ENCODE measurements around the gene ERBB3.

ERBB3 gene

GRCh38 chr12:56080556-56081138, 682 bp downstream of the ERBB3 start:
- no peak for DNase-seq

DNA sequence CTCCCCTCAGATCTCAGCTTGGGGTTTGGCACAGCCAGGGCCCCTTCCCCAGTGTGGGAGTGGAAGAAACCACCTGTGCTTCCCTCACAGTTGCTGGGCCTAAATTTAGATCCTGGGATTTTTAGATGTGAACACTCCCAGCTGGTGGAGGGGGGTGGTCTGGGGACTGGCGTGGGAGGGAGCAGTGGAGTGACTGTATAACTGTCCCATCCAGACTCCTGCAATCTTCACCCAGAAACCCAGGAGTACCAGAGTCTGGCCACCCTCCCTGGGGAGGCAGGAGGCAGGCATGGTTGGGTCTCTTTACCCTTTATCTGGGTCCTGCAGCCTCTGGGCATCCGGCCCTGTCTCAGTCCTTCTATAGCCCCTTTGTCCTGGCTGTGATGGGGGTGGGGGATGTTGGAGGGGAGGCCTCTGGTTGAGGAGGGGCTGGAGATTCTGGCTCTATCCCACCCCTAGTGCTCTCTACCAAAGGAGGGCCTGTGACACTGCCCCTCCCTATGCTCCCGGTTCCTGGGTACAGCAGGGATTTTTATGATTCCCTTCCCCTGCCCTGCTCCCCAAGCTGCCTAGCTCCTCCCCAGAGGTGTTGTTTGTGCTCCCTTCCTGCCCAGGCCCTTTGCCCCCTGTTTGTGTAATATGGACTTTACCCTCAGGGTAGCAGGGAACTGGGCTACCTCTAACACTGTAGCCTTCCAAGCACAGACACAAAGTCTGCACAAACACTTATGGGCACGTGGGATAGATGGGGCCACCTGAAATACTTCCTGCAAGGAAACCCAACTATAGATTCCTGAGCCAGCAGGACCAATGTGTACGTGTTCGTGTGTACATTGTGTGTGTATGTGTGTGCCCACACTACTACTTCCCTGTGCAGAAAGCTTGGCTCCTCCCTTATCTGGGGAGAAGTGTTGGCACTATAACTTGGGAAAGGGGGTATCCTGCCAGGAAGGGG, 1.7 kb downstream of the ERBB3 start:
- DNase-seq: no peak

GRCh38 chr12:56082382-56082781, 2.4 kb downstream of the ERBB3 start:
- DNase-seq: no peak

DNA sequence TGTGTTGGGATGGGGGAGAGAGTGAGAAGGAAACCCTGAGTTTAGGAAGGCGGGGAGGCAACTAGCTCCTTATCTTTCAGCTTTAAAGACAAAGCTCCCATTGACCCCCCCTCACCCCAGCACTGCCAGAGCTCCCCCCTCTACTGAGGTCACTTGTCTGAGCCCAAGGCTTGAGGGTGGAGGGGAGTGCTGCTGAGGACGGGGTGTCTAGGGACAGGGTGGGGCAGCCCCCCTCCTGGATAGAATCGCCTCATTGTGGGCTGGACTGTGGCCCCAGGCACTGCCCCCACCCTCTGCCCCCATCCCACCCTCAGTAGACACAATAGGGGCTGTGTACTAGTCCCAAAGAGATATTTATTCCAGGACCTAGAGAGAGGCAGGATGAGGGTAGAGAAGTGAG, 3.0 kb downstream of the ERBB3 start:
- no peak for DNase-seq

- peak; percentile 43 for DNase-seq
Measured at GRCh38 chr12:56084958-56085543, 5.1 kb downstream of the ERBB3 start.

GRCh38 chr12:56086096-56086495, 6.1 kb downstream of the ERBB3 start:
- DNase-seq: no peak

GRCh38 chr12:56086608-56087007, 6.6 kb downstream of the ERBB3 start:
- no peak for DNase-seq

DNA sequence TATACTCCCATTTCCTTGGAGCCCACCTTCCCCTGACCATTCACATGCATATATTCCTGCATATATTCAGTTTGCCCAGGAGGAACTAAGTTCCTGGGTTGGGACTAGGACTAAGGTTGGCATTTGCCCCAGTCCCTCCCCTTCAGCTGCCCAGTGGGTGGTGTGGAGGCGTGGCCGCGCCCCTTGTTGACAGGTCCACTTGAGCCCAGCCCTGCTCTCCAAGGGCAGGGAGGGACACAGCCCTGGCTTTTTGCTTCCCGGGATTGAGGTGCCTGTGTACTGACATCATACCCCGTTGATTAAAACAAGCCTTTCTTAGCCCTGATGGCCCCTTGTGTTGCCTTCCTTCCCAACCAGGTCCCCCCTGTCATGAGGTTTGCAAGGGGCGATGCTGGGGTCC, 7.3 kb downstream of the ERBB3 start:
- no peak for DNase-seq

- DNase-seq: no peak
Measured at GRCh38 chr12:56097738-56098137, 17.8 kb downstream of the ERBB3 start.

- DNase-seq: no peak
Measured at GRCh38 chr12:56098592-56098991, 18.6 kb downstream of the ERBB3 start.

DNA sequence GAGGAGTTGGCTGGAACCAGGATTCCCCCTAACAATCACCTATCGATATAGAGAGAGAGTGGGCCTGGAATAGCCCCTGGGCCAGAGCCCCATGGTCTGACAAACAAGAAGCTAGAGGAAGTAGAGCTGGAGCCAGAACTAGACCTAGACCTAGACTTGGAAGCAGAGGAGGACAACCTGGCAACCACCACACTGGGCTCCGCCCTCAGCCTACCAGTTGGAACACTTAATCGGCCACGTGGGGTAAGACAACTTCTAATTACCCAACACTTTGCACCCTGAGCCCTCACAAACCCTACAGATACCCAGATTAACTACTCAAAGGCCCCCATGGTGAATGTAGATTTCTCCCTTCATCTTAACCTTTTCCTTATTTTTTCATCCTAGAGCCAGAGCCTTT, 19.8 kb downstream of the ERBB3 start:
- no peak for DNase-seq

DNA sequence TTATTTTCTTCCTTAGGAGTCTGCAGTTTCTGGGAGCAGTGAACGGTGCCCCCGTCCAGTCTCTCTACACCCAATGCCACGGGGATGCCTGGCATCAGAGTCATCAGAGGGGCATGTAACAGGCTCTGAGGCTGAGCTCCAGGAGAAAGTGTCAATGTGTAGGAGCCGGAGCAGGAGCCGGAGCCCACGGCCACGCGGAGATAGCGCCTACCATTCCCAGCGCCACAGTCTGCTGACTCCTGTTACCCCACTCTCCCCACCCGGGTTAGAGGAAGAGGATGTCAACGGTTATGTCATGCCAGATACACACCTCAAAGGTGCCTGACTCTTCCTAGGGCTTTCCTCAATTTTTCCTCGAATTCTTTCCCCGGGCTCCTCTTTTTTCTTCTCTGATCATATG, 21.1 kb downstream of the ERBB3 start:
- no peak for DNase-seq

DNA sequence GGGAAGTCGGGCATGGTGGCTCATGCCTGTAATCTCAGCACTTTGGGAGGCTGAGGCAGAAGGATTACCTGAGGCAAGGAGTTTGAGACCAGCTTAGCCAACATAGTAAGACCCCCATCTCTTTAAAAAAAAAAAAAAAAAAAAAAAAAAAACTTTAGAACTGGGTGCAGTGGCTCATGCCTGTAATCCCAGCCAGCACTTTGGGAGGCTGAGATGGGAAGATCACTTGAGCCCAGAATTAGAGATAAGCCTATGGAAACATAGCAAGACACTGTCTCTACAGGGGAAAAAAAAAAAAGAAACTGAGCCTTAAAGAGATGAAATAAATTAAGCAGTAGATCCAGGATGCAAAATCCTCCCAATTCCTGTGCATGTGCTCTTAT, 22.7 kb downstream of the ERBB3 start:
- DNase-seq: no peak

DNA sequence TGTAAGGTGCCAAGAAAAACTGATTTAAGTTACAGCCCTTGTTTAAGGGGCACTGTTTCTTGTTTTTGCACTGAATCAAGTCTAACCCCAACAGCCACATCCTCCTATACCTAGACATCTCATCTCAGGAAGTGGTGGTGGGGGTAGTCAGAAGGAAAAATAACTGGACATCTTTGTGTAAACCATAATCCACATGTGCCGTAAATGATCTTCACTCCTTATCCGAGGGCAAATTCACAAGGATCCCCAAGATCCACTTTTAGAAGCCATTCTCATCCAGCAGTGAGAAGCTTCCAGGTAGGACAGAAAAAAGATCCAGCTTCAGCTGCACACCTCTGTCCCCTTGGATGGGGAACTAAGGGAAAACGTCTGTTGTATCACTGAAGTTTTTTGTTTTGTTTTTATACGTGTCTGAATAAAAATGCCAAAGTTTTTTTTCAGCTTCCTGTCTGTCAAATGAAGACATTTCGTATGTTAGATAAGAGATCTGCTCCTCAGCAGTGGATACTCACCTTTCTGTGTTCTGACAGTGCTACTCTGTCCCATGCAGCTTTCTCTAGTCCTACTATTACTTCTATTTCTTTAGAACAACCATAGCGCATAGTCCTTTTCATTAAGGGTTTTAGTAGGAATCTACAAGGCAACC, 23.2 kb downstream of the ERBB3 start:
- no peak for DNase-seq

- DNase-seq: no peak
Measured at GRCh38 chr12:56103823-56104108, 23.8 kb downstream of the ERBB3 start.

GRCh38 chr12:56104109-56104814, 24.3 kb downstream of the ERBB3 start, which contains the start of gene PA2G4:
Gene PA2G4, plus strand, starts transcription at chr12:56104559. Its CDS starts 179 bp downstream, at chr12:56104738.
- DNase-seq: peak; percentile 98

- peak; percentile 62 for DNase-seq
Measured at GRCh38 chr12:56104815-56105608, 25.0 kb downstream of the ERBB3 start.

DNA sequence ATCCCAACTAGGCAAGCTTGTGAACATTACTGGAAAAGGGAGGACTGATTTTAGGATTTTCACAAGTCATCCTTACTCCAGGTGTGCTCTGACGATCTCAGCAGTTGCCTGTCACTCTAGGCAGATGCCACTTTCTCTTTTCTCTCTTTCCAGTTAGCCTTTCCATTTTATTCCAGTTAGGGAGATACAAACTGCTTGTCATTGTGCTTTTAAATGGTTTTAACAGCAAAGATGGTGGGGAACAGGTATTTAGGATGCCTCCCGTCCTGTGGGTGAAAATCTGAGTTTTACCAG, 25.6 kb downstream of the ERBB3 start:
- no peak for DNase-seq

- DNase-seq: no peak
Measured at GRCh38 chr12:56107242-56107641, 27.3 kb downstream of the ERBB3 start.

DNA sequence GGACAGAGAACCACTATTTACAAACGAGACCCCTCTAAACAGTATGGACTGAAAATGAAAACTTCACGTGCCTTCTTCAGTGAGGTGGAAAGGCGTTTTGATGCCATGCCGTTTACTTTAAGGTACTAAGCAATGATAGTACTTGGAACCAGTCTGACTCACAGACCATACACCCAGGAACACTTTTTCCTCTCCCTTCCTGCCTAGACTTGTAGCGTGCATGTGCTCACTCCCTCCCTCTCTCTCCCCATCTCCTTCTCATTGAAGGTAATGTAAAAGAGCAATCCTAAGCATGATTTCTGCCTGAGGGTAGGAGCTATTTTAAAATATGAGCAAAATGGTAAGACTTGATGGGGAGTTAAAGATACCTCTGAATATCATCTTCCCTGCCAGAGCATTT, 30.6 kb downstream of the ERBB3 start:
- DNase-seq: no peak

- DNase-seq: no peak
Measured at GRCh38 chr12:56114084-56114483, 34.1 kb downstream of the ERBB3 start.

DNA sequence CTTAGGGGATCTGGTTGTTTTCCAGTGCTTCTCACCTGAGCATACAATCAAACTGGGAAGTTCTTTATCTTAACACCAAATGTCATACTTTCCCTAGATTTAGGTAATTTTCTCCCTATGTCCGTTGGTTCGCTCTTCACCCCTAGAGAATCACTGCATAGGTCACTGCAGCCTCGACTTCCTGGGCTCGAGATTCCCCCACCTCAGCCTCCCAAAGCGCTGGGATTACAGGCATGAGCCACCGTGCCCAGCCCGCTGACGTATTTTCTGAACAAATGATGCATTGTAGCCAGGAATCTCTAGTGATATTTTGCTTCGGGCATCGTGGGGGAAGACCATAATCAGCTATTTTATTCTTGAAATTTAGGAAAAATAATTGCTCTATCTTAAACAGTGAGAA, 35.4 kb downstream of the ERBB3 start:
- no peak for DNase-seq

All from activated CD4-positive, alpha-beta T cell treated with anti-CD3 and anti-CD28 coated beads for 48 hours (primary cell).